ENCODE results near the gene CFTR. TPM values are rescaled to one million over a fixed set of nuclear protein-coding genes. Genes with fewer than 3 reads are reported as not detected.
A peak's percentile ranks its signal among the peaks of the same experiment; 100 is the strongest.

Gene CFTR
- total and polyA plus RNA-seq, 2 of the 4 experiments (the other 2 are of a cell fraction), result 0.18 to 0.21 TPM

DNA sequence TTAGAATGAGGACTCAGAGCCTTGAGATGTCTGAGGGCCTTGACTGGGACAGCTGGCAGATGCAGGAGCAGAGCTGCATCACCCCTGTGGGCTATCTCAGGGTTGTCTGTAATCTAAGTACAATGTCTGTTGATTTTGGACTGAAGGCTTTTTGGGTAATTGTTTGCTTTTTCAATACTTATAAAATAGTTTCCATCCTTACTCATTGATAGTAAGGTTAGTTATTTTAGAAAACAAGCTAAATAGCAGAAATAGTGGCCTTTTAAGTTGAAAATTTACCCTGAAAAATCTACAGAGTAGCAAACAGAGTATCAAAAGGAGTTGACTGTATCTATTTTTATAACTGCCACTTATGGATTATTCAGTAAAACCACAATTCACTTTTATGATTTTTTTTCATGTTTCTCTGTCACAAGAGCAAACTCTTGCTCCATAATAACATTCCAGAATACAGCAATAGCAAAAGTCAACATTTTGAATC is 179.7 kb downstream of the CFTR start:
- dilution Hi-C loops (cut with HindIII; ENCODE audit: low sequenced_read_pairs, unreplicated experiment), result no loop called here
- Histone ChIP-seq H3K36me3 (ENCODE audit: control insufficient read depth, insufficient read depth, low read length) (no peaks in the 10 kb centered on the region), H3K9me1 (ENCODE audit: insufficient read depth, low read length) (peaks cover under 1% of the 10 kb centered on the region), H3K4me2 (ENCODE audit: low read depth, low read length) (no peak overlapping the region), H2AFZ (replicated peaks; ENCODE audit: low read length, poor library complexity) (no peak overlapping the region), H2BK5ac (ENCODE audit: low read depth, low read length, poor library complexity, severe bottlenecking) (peak overlapping the region; percentile 40), H3K27me3 (ENCODE audit: control insufficient read depth, insufficient read depth, low read length) (no peaks in the 10 kb centered on the region), H3K18ac (ENCODE audit: low read depth, low read length) (no peak overlapping the region; the same call in 1 of the 2 replicates), H3K4me1 (ENCODE audit: control insufficient read depth, insufficient read depth, low read length) (peaks cover 5% of the 10 kb centered on the region), H3K9ac (ENCODE audit: low read depth, low read length) (no peak overlapping the region), H3K23ac (ENCODE audit: low read depth, low read length) (no peak overlapping the region), H3K27ac (ENCODE audit: insufficient read depth, low read length) (peak overlapping the region; percentile 50; the same call in 1 of the 2 replicates), H3K4ac (ENCODE audit: low read depth, low read length) (no peak overlapping the region), H3K9me3 (ENCODE audit: control insufficient read depth, insufficient read depth, low read length) (no peaks in the 10 kb centered on the region), H4K8ac (ENCODE audit: low read depth in 2 of 2, low read length in 2 of 2) (no peak overlapping the region), H2BK120ac (ENCODE audit: low read depth, low read length) (no peak overlapping the region; the same call in 1 of the 2 replicates), H3K14ac (replicated peaks; ENCODE audit: low read depth, low read length) (no peak overlapping the region), H2AK5ac (ENCODE audit: low read depth, low read length) (no peak overlapping the region), H3K4me3 (ENCODE audit: insufficient read depth, low read depth, low read length) (no peak overlapping the region), H3K79me1 (ENCODE audit: low read depth in 1 of 2, low read length in 2 of 2) (no peaks in the 10 kb centered on the region), H2BK15ac (ENCODE audit: low read depth, low read length) (no peak overlapping the region), H4K91ac (ENCODE audit: insufficient read depth, low read depth, low read length) (no peak overlapping the region), H3K56ac (ENCODE audit: extremely low read depth, insufficient read depth, low read length) (no peak overlapping the region), H2AK9ac (replicated peaks; ENCODE audit: low read depth, low read length, poor library complexity) (no peak overlapping the region), H2BK20ac (ENCODE audit: low read depth, low read length) (no peak overlapping the region), H4K20me1 (ENCODE audit: insufficient read depth, low read length) (no peaks in the 10 kb centered on the region), H4K5ac (ENCODE audit: low read depth, low read length) (no peak overlapping the region)
- intact Hi-C loops (cut with micrococcal nuclease), result no loop called here
- TF ChIP-seq CEBPB (IDR thresholded peaks at IDR 0.05; ENCODE audit: low read depth, low read length) (0 out of 2 replicates have a peak, but pooled peaks have one; percentile 31), SMC3 (IDR thresholded peaks at IDR 0.05; ENCODE audit: low read depth, low read length) (no peak)
- in situ Hi-C loops (cut with MboI; ENCODE audit: low sequenced_read_pairs), result no loop called here
- ATAC-seq (ENCODE audit: low read depth) (peak; percentile 86), DNase-seq (peak; percentile 67)
- ChIA-PET POLR2A (ENCODE audit: unreplicated experiment) (no interaction called here), CTCF (interaction anchor here (0.7 kb wide), 1 partner anchor 63 kb away, joined by 3 read pairs; no protein-coding TSS in a partner anchor)
- BruUV-seq (replicated peaks), result no TSS peak
